ENCODE data around the gene PRKD2.

- TF ChIP-seq EZH2 (IDR thresholded peaks at IDR 0.05; ENCODE audit: borderline replicate concordance) (no peak), EZH2phosphoT487 (IDR thresholded peaks at IDR 0.05; ENCODE audit: low read depth, severe bottlenecking, unreplicated experiment) (no peak)
- TF ChIP-seq, protein P1, sequence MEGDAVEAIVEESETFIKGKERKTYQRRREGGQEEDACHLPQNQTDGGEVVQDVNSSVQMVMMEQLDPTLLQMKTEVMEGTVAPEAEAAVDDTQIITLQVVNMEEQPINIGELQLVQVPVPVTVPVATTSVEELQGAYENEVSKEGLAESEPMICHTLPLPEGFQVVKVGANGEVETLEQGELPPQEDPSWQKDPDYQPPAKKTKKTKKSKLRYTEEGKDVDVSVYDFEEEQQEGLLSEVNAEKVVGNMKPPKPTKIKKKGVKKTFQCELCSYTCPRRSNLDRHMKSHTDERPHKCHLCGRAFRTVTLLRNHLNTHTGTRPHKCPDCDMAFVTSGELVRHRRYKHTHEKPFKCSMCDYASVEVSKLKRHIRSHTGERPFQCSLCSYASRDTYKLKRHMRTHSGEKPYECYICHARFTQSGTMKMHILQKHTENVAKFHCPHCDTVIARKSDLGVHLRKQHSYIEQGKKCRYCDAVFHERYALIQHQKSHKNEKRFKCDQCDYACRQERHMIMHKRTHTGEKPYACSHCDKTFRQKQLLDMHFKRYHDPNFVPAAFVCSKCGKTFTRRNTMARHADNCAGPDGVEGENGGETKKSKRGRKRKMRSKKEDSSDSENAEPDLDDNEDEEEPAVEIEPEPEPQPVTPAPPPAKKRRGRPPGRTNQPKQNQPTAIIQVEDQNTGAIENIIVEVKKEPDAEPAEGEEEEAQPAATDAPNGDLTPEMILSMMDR (IDR thresholded peaks at IDR 0.05; ENCODE audit: poor library complexity), result no peak
Measured at GRCh38 chr19:46745030-46745429, 28.1 kb upstream of the PRKD2 start.
